Parathyroid adenoma (tissue), 2 donors: Measurements from ENCODE around the gene CLDN5.
"Not testable (repeated sequence)": the region's sequence is repeated elsewhere in the genome, so short reads cannot be mapped to it uniquely, and the experiment has no call there.

Source experiments
- H2AFZ ChIP-seq: fragments of 300-600 bp; sonication (generic); one replicate; pipeline ENCODE4 v1.7.0; 2017; ENCODE audit warnings: antibody characterized with exemption, mild to moderate bottlenecking
- H3K27ac ChIP-seq: fragments of 300-600 bp; sonication (generic); one replicate; pipeline ENCODE4 v1.7.0; 2017
- H3K27me3 ChIP-seq: fragments of 300-600 bp; sonication (generic); one replicate; pipeline ENCODE4 v1.7.0; 2017; ENCODE audit warnings: low read length; ENCODE audit not compliant: control insufficient read depth, insufficient read depth
- H3K36me3 ChIP-seq: fragments of 300-600 bp; sonication (generic); one replicate; pipeline ENCODE4 v1.7.0; 2017; ENCODE audit warnings: low read length; ENCODE audit not compliant: control insufficient read depth, insufficient read depth
- H3K4me1 ChIP-seq: fragments of 300-600 bp; sonication (generic); one replicate; pipeline ENCODE4 v1.7.0; 2017; ENCODE audit warnings: control low read depth
- H3K4me2 ChIP-seq: fragments of 300-600 bp; sonication (generic); one replicate; pipeline ENCODE4 v1.7.0; 2017; ENCODE audit warnings: low read length
- H3K4me3 ChIP-seq: fragments of 300-600 bp; sonication (generic); one replicate; pipeline ENCODE4 v1.7.0; 2017; ENCODE audit warnings: low read depth, low read length
- H3K79me2 ChIP-seq: fragments of 300-600 bp; sonication (generic); one replicate; pipeline ENCODE4 v1.7.0; 2017; ENCODE audit warnings: control low read depth
- H3K9ac ChIP-seq: fragments of 300-600 bp; sonication (generic); one replicate; pipeline ENCODE4 v1.7.0; 2017; ENCODE audit warnings: mild to moderate bottlenecking
- H3K9me3 ChIP-seq: fragments of 300-600 bp; sonication (generic); one replicate; pipeline ENCODE4 v1.7.0; 2017; ENCODE audit warnings: low read length; ENCODE audit not compliant: control insufficient read depth
- TF ChIP-seq, protein P1 (sequence below): fragments of 300-600 bp; sonication (generic); IDR thresholded peaks from one replicate; pipeline ENCODE4 v1.7.0; 2017; ENCODE audit warnings: antibody characterized with exemption, mild to moderate bottlenecking
- donor health status: primary hyperparathyroidism.

CLDN5 gene

DNA sequence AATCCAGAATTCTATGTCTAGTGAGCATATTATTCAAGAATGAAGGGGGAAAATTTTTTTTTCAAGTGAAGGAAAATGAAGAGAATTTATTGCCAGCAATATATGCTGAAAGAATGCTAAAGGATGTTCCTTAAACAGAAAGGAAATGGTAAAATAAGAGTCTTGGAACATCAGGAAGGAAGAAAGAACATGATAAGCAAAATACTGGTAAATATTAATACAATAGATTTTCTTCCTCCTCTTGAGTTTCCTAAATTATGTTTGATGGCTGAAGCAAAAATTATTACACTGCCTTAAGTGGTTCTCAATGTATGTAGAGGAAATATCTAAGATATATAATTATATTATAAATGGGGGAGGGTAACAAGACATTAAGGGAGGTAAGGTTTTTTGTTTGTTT lies 9.6 kb upstream of the CLDN5 start:
- H3K9me3 ChIP-seq = no peaks in the 10 kb centered on the region
- no peak overlapping the region for H3K9ac ChIP-seq
- no peaks in the 10 kb centered on the region for H3K36me3 ChIP-seq
- H3K27ac ChIP-seq = no peak overlapping the region
- TF ChIP-seq, protein P1, sequence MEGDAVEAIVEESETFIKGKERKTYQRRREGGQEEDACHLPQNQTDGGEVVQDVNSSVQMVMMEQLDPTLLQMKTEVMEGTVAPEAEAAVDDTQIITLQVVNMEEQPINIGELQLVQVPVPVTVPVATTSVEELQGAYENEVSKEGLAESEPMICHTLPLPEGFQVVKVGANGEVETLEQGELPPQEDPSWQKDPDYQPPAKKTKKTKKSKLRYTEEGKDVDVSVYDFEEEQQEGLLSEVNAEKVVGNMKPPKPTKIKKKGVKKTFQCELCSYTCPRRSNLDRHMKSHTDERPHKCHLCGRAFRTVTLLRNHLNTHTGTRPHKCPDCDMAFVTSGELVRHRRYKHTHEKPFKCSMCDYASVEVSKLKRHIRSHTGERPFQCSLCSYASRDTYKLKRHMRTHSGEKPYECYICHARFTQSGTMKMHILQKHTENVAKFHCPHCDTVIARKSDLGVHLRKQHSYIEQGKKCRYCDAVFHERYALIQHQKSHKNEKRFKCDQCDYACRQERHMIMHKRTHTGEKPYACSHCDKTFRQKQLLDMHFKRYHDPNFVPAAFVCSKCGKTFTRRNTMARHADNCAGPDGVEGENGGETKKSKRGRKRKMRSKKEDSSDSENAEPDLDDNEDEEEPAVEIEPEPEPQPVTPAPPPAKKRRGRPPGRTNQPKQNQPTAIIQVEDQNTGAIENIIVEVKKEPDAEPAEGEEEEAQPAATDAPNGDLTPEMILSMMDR = no peak
- H3K4me2 ChIP-seq = no peak overlapping the region
- no peaks in the 10 kb centered on the region for H3K4me1 ChIP-seq
- H3K79me2 ChIP-seq = no peaks in the 10 kb centered on the region
- H3K4me3 ChIP-seq = no peak overlapping the region
- no peaks in the 10 kb centered on the region for H3K27me3 ChIP-seq
- no peak overlapping the region for H2AFZ ChIP-seq

GRCh38 chr22:19533049-19533626 lies 8.9 kb upstream of the CLDN5 start:
- H3K27me3 ChIP-seq = no peaks in the 10 kb centered on the region

DNA sequence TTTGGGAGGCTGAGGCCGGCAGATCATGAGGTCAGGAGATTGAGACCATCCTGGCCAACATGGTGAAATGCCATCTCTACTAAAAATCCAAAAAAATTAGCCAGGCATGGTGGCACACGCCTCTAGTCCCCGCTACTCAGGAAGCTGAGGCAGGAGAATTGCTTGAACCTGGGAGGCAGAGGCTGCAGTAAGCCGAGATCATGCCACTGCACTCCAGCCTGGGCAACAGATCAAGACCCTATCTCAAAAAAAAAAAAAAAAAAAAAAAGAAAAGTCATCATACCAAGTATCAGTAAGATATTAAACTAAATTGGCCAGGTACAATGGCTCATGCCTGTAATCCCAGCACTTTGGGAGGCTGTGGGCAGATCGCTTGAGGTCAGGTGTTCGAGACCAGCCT lies 7.1 kb upstream of the CLDN5 start:
- not testable (repeated sequence) for H3K4me1 ChIP-seq, H3K27me3 ChIP-seq, H3K4me2 ChIP-seq, H2AFZ ChIP-seq, H3K27ac ChIP-seq, H3K9me3 ChIP-seq, H3K36me3 ChIP-seq, H3K79me2 ChIP-seq, H3K4me3 ChIP-seq, H3K9ac ChIP-seq

More at GRCh38 chr22:19533049-19533626, 8.9 kb upstream of the CLDN5 start:
- Histone ChIP-seq H3K9ac (no peak overlapping the region), H3K27ac (no peak overlapping the region), H3K79me2 (no peaks in the 10 kb centered on the region), H3K36me3 (no peaks in the 10 kb centered on the region), H3K4me3 (no peak overlapping the region), H3K4me1 (no peaks in the 10 kb centered on the region), H3K9me3 (no peaks in the 10 kb centered on the region), H3K4me2 (no peak overlapping the region), H2AFZ (no peak overlapping the region)
- TF ChIP-seq, protein P1 = no peak

DNA sequence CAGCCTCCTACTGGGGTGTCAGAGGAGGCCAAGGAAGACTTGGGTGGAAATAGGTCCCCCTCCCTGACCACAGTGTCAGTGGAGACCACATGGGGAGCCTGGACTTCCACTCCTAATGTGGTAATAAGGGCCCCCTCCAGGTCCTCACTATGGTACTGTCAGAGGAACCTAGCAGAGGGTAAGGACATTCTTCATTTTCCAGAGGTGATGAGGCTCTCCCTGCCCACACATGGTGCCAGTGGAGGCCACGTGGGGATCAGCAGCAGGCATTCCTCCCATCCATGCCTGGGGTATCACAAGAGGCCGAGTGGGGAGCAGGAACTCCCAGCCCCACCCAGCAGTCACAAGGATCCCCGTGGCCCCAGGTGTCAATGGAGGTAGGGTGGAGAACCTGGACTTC lies 6.5 kb upstream of the CLDN5 start:
- Histone ChIP-seq H3K4me3 (no peak overlapping the region), H3K79me2 (no peaks in the 10 kb centered on the region), H3K9ac (no peak overlapping the region), H3K4me2 (no peak overlapping the region), H3K9me3 (no peaks in the 10 kb centered on the region), H3K36me3 (no peaks in the 10 kb centered on the region), H3K27me3 (no peaks in the 10 kb centered on the region), H3K4me1 (no peaks in the 10 kb centered on the region), H3K27ac (no peak overlapping the region), H2AFZ (no peak overlapping the region)
- TF ChIP-seq, protein P1 = no peak

DNA sequence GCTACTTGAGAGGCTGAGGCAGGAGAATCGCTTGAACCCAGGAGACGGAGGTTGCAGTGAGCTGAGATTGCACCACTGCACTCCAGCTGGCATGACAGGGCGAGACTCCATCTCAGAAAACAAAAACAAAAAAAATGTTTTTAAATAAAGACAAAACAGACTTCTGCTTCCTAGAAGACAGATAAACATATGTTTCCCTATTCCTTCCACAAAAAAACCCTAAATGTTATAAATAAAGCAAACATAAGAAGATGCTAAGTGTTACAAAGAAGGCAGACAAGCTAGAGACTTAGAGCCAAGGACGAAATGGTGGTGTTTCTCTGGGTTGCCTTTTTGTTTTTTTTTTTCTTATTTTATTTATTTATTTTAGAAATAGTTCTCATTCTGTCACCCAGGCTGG lies 5.6 kb upstream of the CLDN5 start:
- Histone ChIP-seq H3K4me3 (no peak overlapping the region), H3K9me3 (no peaks in the 10 kb centered on the region), H3K79me2 (no peaks in the 10 kb centered on the region), H3K27ac (no peak overlapping the region), H3K27me3 (no peaks in the 10 kb centered on the region), H3K4me2 (no peak overlapping the region), H3K9ac (no peak overlapping the region), H3K36me3 (no peaks in the 10 kb centered on the region), H3K4me1 (no peaks in the 10 kb centered on the region), H2AFZ (no peak overlapping the region)
- TF ChIP-seq, protein P1 = no peak
